Measurements from ENCODE around the gene MAN1C1.

Gene MAN1C1

GRCh38 chr1:25815208-25816111 is 198.9 kb downstream of the MAN1C1 start:
- no peak overlapping the region for H3K4me3 ChIP-seq (ENCODE audit: low read depth, low read length)
- TF ChIP-seq CTCF (IDR thresholded peaks at IDR 0.05; ENCODE audit: borderline replicate concordance, insufficient read depth, low read depth, low read length): no peak

GRCh38 chr1:25816112-25816718 is 199.6 kb downstream of the MAN1C1 start:
- H3K4me3 ChIP-seq (ENCODE audit: low read depth, low read length): no peak overlapping the region
- no peak for TF ChIP-seq CTCF (IDR thresholded peaks at IDR 0.05; ENCODE audit: borderline replicate concordance, insufficient read depth, low read depth, low read length)

GRCh38 chr1:25817840-25818501 is 201.4 kb downstream of the MAN1C1 start:
- H3K4me3 ChIP-seq (ENCODE audit: low read depth, low read length): no peak overlapping the region
- TF ChIP-seq CTCF (IDR thresholded peaks at IDR 0.05; ENCODE audit: borderline replicate concordance, insufficient read depth, low read depth, low read length): no peak

GRCh38 chr1:25818569-25818968 is 202.0 kb downstream of the MAN1C1 start:
- no peak overlapping the region for H3K4me3 ChIP-seq (ENCODE audit: low read depth, low read length)
- TF ChIP-seq CTCF (IDR thresholded peaks at IDR 0.05; ENCODE audit: borderline replicate concordance, insufficient read depth, low read depth, low read length): no peak

- no peak for TF ChIP-seq CTCF (IDR thresholded peaks at IDR 0.05; ENCODE audit: borderline replicate concordance, insufficient read depth, low read depth, low read length)
These were observed 203.1 kb downstream of the MAN1C1 start, which contains the start of gene MTFR1L for GRCh38 chr1:25819491-25820246. MTFR1L (plus strand) TSS chr1:25819954; CDS start chr1:25823105, 3,151 bp downstream.

GRCh38 chr1:25820247-25821111 is 203.9 kb downstream of the MAN1C1 start:
- TF ChIP-seq CTCF (IDR thresholded peaks at IDR 0.05; ENCODE audit: borderline replicate concordance, insufficient read depth, low read depth, low read length): no peak
- peak overlapping the region; percentile 96 for H3K4me3 ChIP-seq (ENCODE audit: low read depth, low read length)

More at GRCh38 chr1:25819491-25820246, 203.1 kb downstream of the MAN1C1 start, which contains the start of gene MTFR1L:
- H3K4me3 ChIP-seq (ENCODE audit: low read depth, low read length): peak within 1 kb of the TSS; percentile 96

All from GM12875 (cell line).